GM12875 (cell line): Measurements from ENCODE around the gene MS4A6A.

Source experiments
- H3K4me3 ChIP-seq: one replicate; pipeline ENCODE4 v1.5.1; 2011; ENCODE audit warnings: low read depth, low read length, control low read depth
- CTCF ChIP-seq: IDR thresholded peaks from 2 replicates; pipeline ENCODE4 v1.5.1; 2011; ENCODE audit warnings: low read depth, mild to moderate bottlenecking, control low read depth, inconsistent platforms, low read length, moderate library complexity, borderline replicate concordance; ENCODE audit not compliant: insufficient read depth

Gene MS4A6A

GRCh38 chr11:60127311-60127811, 55.5 kb downstream of the MS4A6A start:
- TF ChIP-seq CTCF: no peak
- H3K4me3 ChIP-seq: no peak overlapping the region

- no peak for TF ChIP-seq CTCF
- no peak overlapping the region for H3K4me3 ChIP-seq
Measured at GRCh38 chr11:60125956-60126585, 56.8 kb downstream of the MS4A6A start.

GRCh38 chr11:60124802-60125432, 58.0 kb downstream of the MS4A6A start:
- no peak overlapping the region for H3K4me3 ChIP-seq

More at GRCh38 chr11:60124802-60125432, 58.0 kb downstream of the MS4A6A start:
- TF ChIP-seq CTCF: no peak
